Right lobe of liver (tissue), 4 donors: ENCODE measurements around the gene CCDC30.

Experiments used
- POLR2A ChIP-seq: fragments of 450-650 bp; IDR thresholded peaks from one replicate; pipeline ENCODE4 v1.6.1; 2017; ENCODE audit warnings: antibody characterized with exemption, mild to moderate bottlenecking
- TF ChIP-seq, protein P1 (sequence below), 4 donors: fragments of 200-600 bp in 3 of 4; fragments of 450-650 bp in 1 of 4; IDR thresholded peaks; one replicate each; pipeline versions ENCODE4 v1.5.1 to v1.8.0; 2016 to 2022; ENCODE audit warnings: antibody characterized with exemption in 4 of 4, mild to moderate bottlenecking in 2 of 4
- donor health status: DM: no; HTN: no; CAD: no.
- donor health status: DM: no; HTN: no; CAD: no.
- donor health status: DM: no; HTN: yes; CAD: no.

DNA sequence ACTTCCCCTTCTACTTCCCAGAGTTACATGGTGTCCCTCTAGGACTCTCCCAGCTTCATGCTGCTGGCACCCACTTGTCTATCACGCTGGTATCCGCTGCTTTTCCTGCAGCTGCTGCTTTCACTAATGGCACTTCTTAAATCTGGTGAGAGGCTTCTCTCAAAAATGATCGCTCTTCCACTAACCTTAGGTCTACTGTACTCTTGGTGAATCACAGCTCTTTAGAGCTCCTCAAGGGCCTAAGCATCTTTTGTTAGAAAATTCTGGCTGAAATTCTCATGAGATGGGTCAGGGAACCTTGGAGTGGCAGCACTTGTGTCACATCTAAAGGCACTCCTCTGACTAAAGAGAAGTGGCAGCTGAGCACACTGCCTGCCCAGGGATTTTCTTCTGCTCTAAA is 39.4 kb upstream of the CCDC30 start:
- TF ChIP-seq, protein P1, sequence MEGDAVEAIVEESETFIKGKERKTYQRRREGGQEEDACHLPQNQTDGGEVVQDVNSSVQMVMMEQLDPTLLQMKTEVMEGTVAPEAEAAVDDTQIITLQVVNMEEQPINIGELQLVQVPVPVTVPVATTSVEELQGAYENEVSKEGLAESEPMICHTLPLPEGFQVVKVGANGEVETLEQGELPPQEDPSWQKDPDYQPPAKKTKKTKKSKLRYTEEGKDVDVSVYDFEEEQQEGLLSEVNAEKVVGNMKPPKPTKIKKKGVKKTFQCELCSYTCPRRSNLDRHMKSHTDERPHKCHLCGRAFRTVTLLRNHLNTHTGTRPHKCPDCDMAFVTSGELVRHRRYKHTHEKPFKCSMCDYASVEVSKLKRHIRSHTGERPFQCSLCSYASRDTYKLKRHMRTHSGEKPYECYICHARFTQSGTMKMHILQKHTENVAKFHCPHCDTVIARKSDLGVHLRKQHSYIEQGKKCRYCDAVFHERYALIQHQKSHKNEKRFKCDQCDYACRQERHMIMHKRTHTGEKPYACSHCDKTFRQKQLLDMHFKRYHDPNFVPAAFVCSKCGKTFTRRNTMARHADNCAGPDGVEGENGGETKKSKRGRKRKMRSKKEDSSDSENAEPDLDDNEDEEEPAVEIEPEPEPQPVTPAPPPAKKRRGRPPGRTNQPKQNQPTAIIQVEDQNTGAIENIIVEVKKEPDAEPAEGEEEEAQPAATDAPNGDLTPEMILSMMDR (IDR thresholded peaks at IDR 0.05): no peak
- no peak for TF ChIP-seq POLR2A
